K562 (cell line): ENCODE data around the gene SNX10. TPM values are rescaled to one million over a fixed set of nuclear protein-coding genes. Genes with fewer than 3 reads are reported as not detected.

ENCODE experiments used
- ATAC-seq: fragments of 200-7000 bp; cut with Tn5 transposase; 3 replicates; pipeline ENCODE4 v1.9.1; 2020; ENCODE audit warnings: moderate library complexity
- BruUV-seq: library from RNA; stranded (reverse); fragments of 400-500 nt; replicated peaks from 2 replicates; lab custom pipeline; 2021; lab: Mats Ljungman, UMichigan
- CTCF ChIA-PET: fragments of 300-600 bp; formaldehyde crosslinking; extraction: SDS; loops from one replicate; lab custom pipeline; 2021; ENCODE audit warnings: low intra/inter-chr PET ratio; lab: Yijun Ruan, JAX
- POLR2A ChIA-PET: fragments of 300-600, 350-650 bp; sonication (Branson Sonifier 250); formaldehyde crosslinking; extraction: SDS; loops from one replicate; lab custom pipeline; 2021; ENCODE audit warnings: antibody characterized with exemption, inconsistent platforms; lab: Yijun Ruan, JAX
- DNase-seq, 4 experiments: peaks; one replicate each; pipeline versions ENCODE4 v3.0.0 to v3.0.0-alpha.2; 2011 to 2018; ENCODE audit warnings: low spot score in 3 of 4, mixed read lengths in 3 of 4; ENCODE audit errors: extremely low read depth in 1 of 4
- FAIRE-seq: peaks from 2 replicates; lab custom pipeline; 2011; peaks lifted over from hg19 to GRCh38; lab: Jason Lieb, UNC
- H2AFZ ChIP-seq: 2 replicates; pipeline ENCODE4 v1.6.0; 2011; ENCODE audit warnings: low read depth, low read length, control low read depth, inconsistent platforms
- H3K27ac ChIP-seq: fragments of 200-600 bp; 3 replicates; pipeline ENCODE4 v1.8.0; 2011; ENCODE audit warnings: low read depth, mild to moderate bottlenecking, control low read depth, inconsistent platforms, low read length, moderate library complexity, mixed read lengths; ENCODE audit errors: extremely low read depth
- H3K27me3 ChIP-seq, 2 experiments: fragments of 300-600 bp in 1 of 2; 2 replicates in 1 of 2; 3 replicates in 1 of 2; pipeline versions ENCODE4 v1.6.0 to v1.8.0; 2011; ENCODE audit warnings: inconsistent platforms in 2 of 2, low read length in 2 of 2, mild to moderate bottlenecking in 1 of 2, mixed read lengths in 1 of 2, moderate library complexity in 1 of 2; ENCODE audit not compliant: control insufficient read depth in 2 of 2, insufficient read depth in 2 of 2
- H3K36me3 ChIP-seq: fragments of 300-600 bp; 3 replicates; pipeline ENCODE4 v1.8.0; 2011; ENCODE audit warnings: mild to moderate bottlenecking, low read length, inconsistent platforms; ENCODE audit not compliant: control insufficient read depth, insufficient read depth
- H3K4me1 ChIP-seq, 2 experiments: fragments of 200-600 bp in 1 of 2; replicated peaks in 1 of 2; 2 replicates in 1 of 2; 3 replicates in 1 of 2; pipeline versions ENCODE4 v1.5.1 to v1.8.0; 2011; ENCODE audit warnings: inconsistent platforms in 2 of 2, low read length in 2 of 2, mild to moderate bottlenecking in 1 of 2, mixed read lengths in 1 of 2, moderate library complexity in 1 of 2; ENCODE audit not compliant: control insufficient read depth in 2 of 2, insufficient read depth in 2 of 2
- H3K4me2 ChIP-seq: 2 replicates; pipeline ENCODE4 v1.6.1; 2011; ENCODE audit warnings: low read length, control low read depth, inconsistent platforms, mixed read lengths; ENCODE audit not compliant: insufficient read depth
- H3K4me3 ChIP-seq: fragments of 200-600 bp; sonication (generic), shearing (Covaris generic); 2 replicates; pipeline ENCODE4 v1.5.1; 2016; ENCODE audit warnings: control low read depth, inconsistent platforms
- H3K79me2 ChIP-seq: fragments of 200-600 bp; 3 replicates; pipeline ENCODE4 v1.8.0; 2011; ENCODE audit warnings: low read length, inconsistent platforms; ENCODE audit not compliant: control insufficient read depth, insufficient read depth
- H3K9ac ChIP-seq, 2 experiments: 2 replicates each; pipeline versions ENCODE4 v1.6.0 to v1.6.1; 2011; ENCODE audit warnings: low read depth in 2 of 2, low read length in 2 of 2, control low read depth in 1 of 2, inconsistent platforms in 1 of 2, mild to moderate bottlenecking in 1 of 2, mixed read lengths in 1 of 2; ENCODE audit not compliant: insufficient read depth in 1 of 2
- H3K9me1 ChIP-seq: one replicate; pipeline ENCODE4 v1.6.0; 2011; ENCODE audit warnings: inconsistent platforms, mild to moderate bottlenecking, low read length, moderate library complexity; ENCODE audit not compliant: control insufficient read depth, insufficient read depth
- H3K9me3 ChIP-seq: replicated peaks from 2 replicates; pipeline ENCODE4 v1.5.1; 2011; ENCODE audit warnings: low read depth, low read length, inconsistent platforms; ENCODE audit not compliant: control insufficient read depth, insufficient read depth
- H4K20me1 ChIP-seq: replicated peaks from 2 replicates; pipeline ENCODE4 v1.6.1; 2011; ENCODE audit warnings: low read length, inconsistent platforms, mixed read lengths; ENCODE audit not compliant: control insufficient read depth, insufficient read depth
- ATF2 ChIP-seq: sonication (generic); formaldehyde crosslinking; IDR thresholded peaks from 2 replicates; pipeline ENCODE4 v1.8.1; 2022; ENCODE audit warnings: missing genetic modification reagents
- BCOR ChIP-seq: fragments of 450-650 bp; IDR thresholded peaks from 2 replicates; pipeline ENCODE4 v1.6.1; 2016
- BRD9 ChIP-seq: fragments of 450-650 bp; IDR thresholded peaks from 2 replicates; pipeline ENCODE4 v1.6.1; 2018; ENCODE audit warnings: low read depth; ENCODE audit not compliant: partially characterized antibody
- CBX2 ChIP-seq: fragments of 200-600 bp; sonication (generic); IDR thresholded peaks from one replicate; pipeline ENCODE4 v1.6.1; 2012; ENCODE audit warnings: mild to moderate bottlenecking, low read length, inconsistent platforms; ENCODE audit not compliant: insufficient read depth, poor library complexity, severe bottlenecking
- CHD2 ChIP-seq: IDR thresholded peaks from 2 replicates; pipeline ENCODE4 v1.6.1; 2011; ENCODE audit warnings: low read depth, low read length
- JUND ChIP-seq, 2 experiments: IDR thresholded peaks; 2 replicates in 1 of 2; 3 replicates in 1 of 2; pipeline ENCODE4 v1.6.1; 2011; ENCODE audit warnings: borderline replicate concordance in 2 of 2, low read depth in 2 of 2, low read length in 2 of 2, improper control_type of control experiment in 1 of 2, missing biosample characterization in 1 of 2, missing genetic modification characterization in 1 of 2, missing genetic modification reagents in 1 of 2
- KHSRP ChIP-seq: fragments of 450-650 bp; IDR thresholded peaks from 2 replicates; pipeline ENCODE4 v1.6.1; 2017
- KLF13 ChIP-seq: fragments of 450-650 bp; IDR thresholded peaks from 2 replicates; pipeline ENCODE4 v1.6.1; 2016; ENCODE audit warnings: missing genetic modification characterization, low read depth, mild to moderate bottlenecking, missing compliant biosample characterization, moderate library complexity, borderline replicate concordance
- MTA2 ChIP-seq: fragments of 450-650 bp; IDR thresholded peaks from 2 replicates; pipeline ENCODE4 v1.6.1; 2016; ENCODE audit warnings: low read depth
- PHB2 ChIP-seq: fragments of 450-650 bp; IDR thresholded peaks from 2 replicates; pipeline ENCODE4 v1.6.1; 2017; ENCODE audit warnings: low read depth
- RAD21 ChIP-seq, 2 experiments: fragments of 250-450 bp in 1 of 2; fragments of 450-650 bp in 1 of 2; sonication (Bioruptor Pico) in 1 of 2; formaldehyde crosslinking in 1 of 2; IDR thresholded peaks in 1 of 2; conservative IDR thresholded peaks in 1 of 2; 2 replicates each; pipeline versions ENCODE4 v1.4.0 to v1.8.0; 2020 to 2022; ENCODE audit warnings: mild to moderate bottlenecking in 2 of 2, moderate library complexity in 1 of 2
- SNAPC5 ChIP-seq: fragments of 250-450 bp; sonication (Bioruptor Pico); IDR thresholded peaks from 2 replicates; pipeline ENCODE4 v1.8.0; 2021; ENCODE audit warnings: moderate library complexity, mild to moderate bottlenecking, inconsistent platforms
- STAT5B ChIP-seq: fragments of 250-450 bp; sonication (Bioruptor Pico); IDR thresholded peaks from 2 replicates; pipeline ENCODE4 v1.8.0; 2021; ENCODE audit warnings: mild to moderate bottlenecking, inconsistent platforms
- TFAM ChIP-seq: fragments of 250-450 bp; sonication (Bioruptor Pico); conservative IDR thresholded peaks from 2 replicates; pipeline ENCODE4 v1.5.0; 2021; ENCODE audit warnings: mild to moderate bottlenecking, moderate library complexity
- ZBTB8A ChIP-seq: fragments of 450-650 bp; IDR thresholded peaks from 2 replicates; pipeline ENCODE4 v1.6.1; 2018; ENCODE audit warnings: mild to moderate bottlenecking, moderate library complexity; ENCODE audit not compliant: partially characterized antibody
- ZNF639 ChIP-seq, 2 experiments: fragments of 200-800 bp in 1 of 2; sonication (Bioruptor generic) in 1 of 2; sonication (generic) in 1 of 2; formaldehyde crosslinking in 1 of 2; IDR thresholded peaks in 1 of 2; conservative IDR thresholded peaks in 1 of 2; 2 replicates each; pipeline versions ENCODE4 v1.5.0 to v1.6.1; 2016 to 2020; ENCODE audit warnings: missing compliant biosample characterization in 1 of 2, missing genetic modification characterization in 1 of 2, missing genetic modification reagents in 1 of 2
- ZNF764 ChIP-seq: fragments of 250-450 bp; sonication (Bioruptor Pico); IDR thresholded peaks from 2 replicates; pipeline ENCODE4 v1.4.0; 2020; ENCODE audit warnings: low read depth, mild to moderate bottlenecking, moderate library complexity
- WGBS: fragments of 100-300 bp; shearing (Covaris generic); methylation state at CpG from one replicate; pipeline ENCODE4 v1.1.6; 2016; ENCODE audit warnings: low coverage, mixed read lengths; ENCODE audit not compliant: insufficient coverage; ENCODE audit errors: missing lambda C conversion rate; 5-methylcytosine and 5-hydroxymethylcytosine counted together
- in situ Hi-C: fragments of 300-500 bp; cut with MboI; formaldehyde crosslinking; loops from 4 replicates; pipeline ENCODE4 v1.15.0; 2018; ENCODE audit warnings: inconsistent platforms, mixed read lengths
- intact Hi-C: fragments of 100-400 bp; cut with micrococcal nuclease; formaldehyde crosslinking; loops from 2 replicates; pipeline ENCODE4 v1.14.2; 2022
- polyA plus RNA-seq, 8 experiments: library from polyadenylated mRNA; depleted of rRNA in 4 of 8; stranded (reverse) in 5 of 8; unstranded in 3 of 8; fragments of >200 nt; fragmentation: Nextera tagmentation in 2 of 8; fragmentation: Illumina TruSeq in 1 of 8; extraction: Ambion mirVana in 2 of 8; extraction: Trizol in 1 of 8; gene quantifications; 2 replicates each; pipeline versions ENCODE4 v1.2.1 to v1.2.3, GENCODE V29; 2011 to 2014; ENCODE audit warnings: inconsistent platforms in 1 of 8, missing spikeins in 1 of 8
- total RNA-seq, 7 experiments: library from RNA; depleted of rRNA in 6 of 7; stranded (reverse); fragments of >200 nt in 6 of 7; fragmentation: Illumina TruSeq in 2 of 7; extraction: Trizol in 2 of 7; gene quantifications; 2 replicates each; pipeline versions ENCODE4 v1.2.1 to v1.2.3, GENCODE V29; 2011 to 2021; ENCODE audit warnings: low replicate concordance in 1 of 7

SNX10 gene
- total and polyA plus RNA-seq, 9 of the 15 experiments (the other 6 are each of a cell fraction or from before 2014, with no cell fraction given) = 6.9 to 16.5 (median 11.5) TPM

- Histone ChIP-seq H3K27me3 (no peaks in the 10 kb centered on the region; a peak in 1 of 5 replicates), H3K27ac (no peak overlapping the region), H3K36me3 (no peaks in the 10 kb centered on the region), H3K4me1 (peaks cover 0 to 5% of the 10 kb centered on the region in 2 experiments; a peak in 2 of 5 replicates), H3K79me2 (no peaks in the 10 kb centered on the region), H3K9me1 (no peaks in the 10 kb centered on the region), H3K4me3 (no peak overlapping the region), H3K9ac (no peak overlapping the region), H4K20me1 (no peaks in the 10 kb centered on the region), H2AFZ (peak overlapping the region; percentile 41; the same call in 1 of the 2 replicates), H3K9me3 (no peaks in the 10 kb centered on the region), H3K4me2 (no peak overlapping the region)
- intact Hi-C loops = loop anchor here (1.0 to 5.0 kb wide), 4 partner anchors 84 to 392 kb away; partner anchors contain the start of genes CBX3 and HNRNPA2B1
- DNase-seq (peak; percentile 31 to 81 (median 58)), ATAC-seq (peak; percentile 99), FAIRE-seq (peak; percentile 85)
- WGBS = 14% methylated on average over 5 of the region's 5 CpGs
- ChIA-PET CTCF (interaction anchor here (0.6 to 3.7 kb wide), 4 partner anchors 53 to 392 kb away, joined by 3 to 22 read pairs (median 10); no protein-coding TSS in a partner anchor), POLR2A (interaction anchor here (0.6 to 2.1 kb wide), 18 partner anchors 8 to 377 kb away, joined by 3 to 44 read pairs (median 4); partner anchors contain the start of genes CBX3 and HNRNPA2B1)
- BruUV-seq = no TSS peak
- in situ Hi-C loops = loop anchor here (5.0 kb wide), 1 partner anchor 88 kb away; no protein-coding TSS in a partner anchor
- TF ChIP-seq KLF13 (tag) (no peak), ZBTB8A (no peak), KHSRP (no peak), BRD9 (no peak), TFAM (CRISPR knock-in tag) (no peak), STAT5B (CRISPR knock-in tag) (no peak), RAD21 (CRISPR knock-in tag; conservative IDR thresholded peaks at IDR 0.05 in 1 of 2, IDR thresholded peaks at IDR 0.05 in 1 of 2) (peak; percentile 94 to 95), ATF2 (CRISPR knock-in tag) (no peak), ZNF764 (CRISPR knock-in tag) (peak; percentile 93), MTA2 (no peak), ZNF639 (CRISPR knock-in tag; conservative IDR thresholded peaks at IDR 0.05 in 1 of 2, IDR thresholded peaks at IDR 0.05 in 1 of 2) (no peak), JUND (IDR thresholded peaks at IDR 0.05; ENCODE audit: borderline replicate concordance, low read depth, low read length) (peak; percentile 17; the same call in 1 of the 2 replicates), JUND (tag; IDR thresholded peaks at IDR 0.05; ENCODE audit: borderline replicate concordance, low read depth, low read length) (no peak), BCOR (peak; percentile 74; the same call in 1 of the 2 replicates), CBX2 (no peak), CHD2 (no peak), PHB2 (no peak), SNAPC5 (CRISPR knock-in tag) (no peak)
These were observed 6.5 kb upstream of the SNX10 start for GRCh38 chr7:26284995-26285632.
